Measurements from ENCODE around the gene CYP27A1.

CYP27A1 gene

DNA sequence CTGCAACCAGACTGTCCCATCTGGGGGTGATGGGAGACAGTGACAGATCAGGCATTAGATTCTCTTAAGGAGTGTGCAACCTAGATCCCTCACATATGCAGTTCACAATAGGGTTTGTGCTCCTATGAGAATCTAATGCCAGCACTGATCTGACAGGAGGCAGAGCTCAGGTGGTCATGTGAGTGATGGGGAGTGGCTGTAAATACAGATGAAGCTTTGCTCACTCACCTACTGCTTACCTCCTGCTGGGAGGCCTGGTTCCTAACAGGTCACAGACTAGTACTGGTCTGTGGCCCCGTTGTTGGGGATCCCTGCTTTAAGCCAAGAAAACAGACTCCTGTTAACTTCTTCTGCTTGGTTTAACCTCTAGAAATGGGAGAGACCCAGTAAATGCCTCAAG, 3.2 kb downstream of the CYP27A1 start:
- no peaks in the 10 kb centered on the region for H3K36me3 ChIP-seq (ENCODE audit: low read length)
- TF ChIP-seq EZH2phosphoT487 (conservative IDR thresholded peaks at IDR 0.05; ENCODE audit: low read length): no peak
- TF ChIP-seq CTCF (IDR thresholded peaks at IDR 0.05; ENCODE audit: insufficient read depth, low read length, poor library complexity, severe bottlenecking): no peak
- H3K4me3 ChIP-seq (ENCODE audit: insufficient read depth, low read length, poor library complexity, severe bottlenecking): no peak overlapping the region
- H3K4me2 ChIP-seq (ENCODE audit: low read depth, low read length, poor library complexity, severe bottlenecking): no peak overlapping the region
- H3K79me2 ChIP-seq (ENCODE audit: insufficient read depth, low read length): no peaks in the 10 kb centered on the region
- H3F3A ChIP-seq (ENCODE audit: insufficient read depth): no peaks in the 10 kb centered on the region
- no peaks in the 10 kb centered on the region for H3K9me3 ChIP-seq (ENCODE audit: insufficient read depth, low read length)
- no peak overlapping the region for H3K9ac ChIP-seq (ENCODE audit: low read length)
- no peaks in the 10 kb centered on the region for H3K9me2 ChIP-seq (replicated peaks; ENCODE audit: insufficient read depth, low read length)
- no peaks in the 10 kb centered on the region for H3K27me3 ChIP-seq (ENCODE audit: low read length)
- H3K27ac ChIP-seq (ENCODE audit: low read depth, low read length): no peak overlapping the region
- H4K20me1 ChIP-seq (ENCODE audit: low read depth, low read length): no peaks in the 10 kb centered on the region
- no peak overlapping the region for H2AFZ ChIP-seq (ENCODE audit: low read depth, low read length, severe bottlenecking)

DNA sequence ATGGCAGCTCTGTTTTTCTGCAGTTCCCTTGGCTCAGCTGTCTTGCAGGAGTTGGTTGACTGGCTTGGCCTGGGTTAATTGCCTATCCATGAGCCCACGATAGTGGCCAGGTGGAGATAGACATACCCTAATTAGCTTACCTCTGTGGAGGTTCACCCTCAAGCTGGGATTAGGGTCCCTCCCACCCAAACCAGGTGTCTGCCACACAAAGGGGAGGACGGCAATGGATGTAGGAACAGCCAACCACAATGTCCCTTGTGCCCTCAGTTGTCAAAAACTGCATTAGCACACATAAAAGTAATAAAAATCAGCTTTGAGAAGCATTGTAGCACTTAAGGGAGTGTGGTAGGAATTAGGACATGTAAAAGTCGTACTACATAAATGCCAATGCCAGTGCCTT, 4.2 kb downstream of the CYP27A1 start:
- H3K27ac ChIP-seq (ENCODE audit: low read depth, low read length): no peak overlapping the region
- no peak overlapping the region for H3K4me3 ChIP-seq (ENCODE audit: insufficient read depth, low read length, poor library complexity, severe bottlenecking)
- no peaks in the 10 kb centered on the region for H3K79me2 ChIP-seq (ENCODE audit: insufficient read depth, low read length)
- H4K20me1 ChIP-seq (ENCODE audit: low read depth, low read length): no peaks in the 10 kb centered on the region
- no peaks in the 10 kb centered on the region for H3K27me3 ChIP-seq (ENCODE audit: low read length)
- no peaks in the 10 kb centered on the region for H3F3A ChIP-seq (ENCODE audit: insufficient read depth)
- H3K4me2 ChIP-seq (ENCODE audit: low read depth, low read length, poor library complexity, severe bottlenecking): no peak overlapping the region
- no peaks in the 10 kb centered on the region for H3K9me3 ChIP-seq (ENCODE audit: insufficient read depth, low read length)
- no peak overlapping the region for H3K9ac ChIP-seq (ENCODE audit: low read length)
- TF ChIP-seq EZH2phosphoT487 (conservative IDR thresholded peaks at IDR 0.05; ENCODE audit: low read length): no peak
- TF ChIP-seq CTCF (IDR thresholded peaks at IDR 0.05; ENCODE audit: insufficient read depth, low read length, poor library complexity, severe bottlenecking): no peak
- H2AFZ ChIP-seq (ENCODE audit: low read depth, low read length, severe bottlenecking): no peak overlapping the region
- H3K36me3 ChIP-seq (ENCODE audit: low read length): no peaks in the 10 kb centered on the region
- no peaks in the 10 kb centered on the region for H3K9me2 ChIP-seq (replicated peaks; ENCODE audit: insufficient read depth, low read length)

GRCh38 chr2:218788529-218789255, 6.7 kb downstream of the CYP27A1 start:
- no peaks in the 10 kb centered on the region for H4K20me1 ChIP-seq (ENCODE audit: low read depth, low read length)
- H2AFZ ChIP-seq (ENCODE audit: low read depth, low read length, severe bottlenecking): no peak overlapping the region
- no peak overlapping the region for H3K4me2 ChIP-seq (ENCODE audit: low read depth, low read length, poor library complexity, severe bottlenecking)
- H3K27ac ChIP-seq (ENCODE audit: low read depth, low read length): no peak overlapping the region
- no peak overlapping the region for H3K9ac ChIP-seq (ENCODE audit: low read length)
- no peaks in the 10 kb centered on the region for H3K9me3 ChIP-seq (ENCODE audit: insufficient read depth, low read length)
- H3K79me2 ChIP-seq (ENCODE audit: insufficient read depth, low read length): no peaks in the 10 kb centered on the region
- no peak for TF ChIP-seq CTCF (IDR thresholded peaks at IDR 0.05; ENCODE audit: insufficient read depth, low read length, poor library complexity, severe bottlenecking)
- TF ChIP-seq EZH2phosphoT487 (conservative IDR thresholded peaks at IDR 0.05; ENCODE audit: low read length): no peak
- no peaks in the 10 kb centered on the region for H3K9me2 ChIP-seq (replicated peaks; ENCODE audit: insufficient read depth, low read length)
- H3F3A ChIP-seq (ENCODE audit: insufficient read depth): no peaks in the 10 kb centered on the region
- H3K27me3 ChIP-seq (ENCODE audit: low read length): no peaks in the 10 kb centered on the region
- no peaks in the 10 kb centered on the region for H3K36me3 ChIP-seq (ENCODE audit: low read length)
- no peak overlapping the region for H3K4me3 ChIP-seq (ENCODE audit: insufficient read depth, low read length, poor library complexity, severe bottlenecking)
